A375 (cell line): ENCODE measurements around the gene PDS5A. TPM values are rescaled to one million over a fixed set of nuclear protein-coding genes. Genes with fewer than 3 reads are reported as not detected.

Experiments
- small RNA-seq: library from RNA; depleted of rRNA; stranded (forward); fragments of <200 nt; gene quantifications from one replicate; pipeline ENCODE3, GENCODE V24; 2014
- total RNA-seq: library from RNA; depleted of rRNA; stranded (reverse); fragments of >200 nt; shearing (Covaris generic); gene quantifications from 2 replicates; pipeline ENCODE4 v1.2.3, GENCODE V29; 2014; rRNA removed

Gene PDS5A, protein sequence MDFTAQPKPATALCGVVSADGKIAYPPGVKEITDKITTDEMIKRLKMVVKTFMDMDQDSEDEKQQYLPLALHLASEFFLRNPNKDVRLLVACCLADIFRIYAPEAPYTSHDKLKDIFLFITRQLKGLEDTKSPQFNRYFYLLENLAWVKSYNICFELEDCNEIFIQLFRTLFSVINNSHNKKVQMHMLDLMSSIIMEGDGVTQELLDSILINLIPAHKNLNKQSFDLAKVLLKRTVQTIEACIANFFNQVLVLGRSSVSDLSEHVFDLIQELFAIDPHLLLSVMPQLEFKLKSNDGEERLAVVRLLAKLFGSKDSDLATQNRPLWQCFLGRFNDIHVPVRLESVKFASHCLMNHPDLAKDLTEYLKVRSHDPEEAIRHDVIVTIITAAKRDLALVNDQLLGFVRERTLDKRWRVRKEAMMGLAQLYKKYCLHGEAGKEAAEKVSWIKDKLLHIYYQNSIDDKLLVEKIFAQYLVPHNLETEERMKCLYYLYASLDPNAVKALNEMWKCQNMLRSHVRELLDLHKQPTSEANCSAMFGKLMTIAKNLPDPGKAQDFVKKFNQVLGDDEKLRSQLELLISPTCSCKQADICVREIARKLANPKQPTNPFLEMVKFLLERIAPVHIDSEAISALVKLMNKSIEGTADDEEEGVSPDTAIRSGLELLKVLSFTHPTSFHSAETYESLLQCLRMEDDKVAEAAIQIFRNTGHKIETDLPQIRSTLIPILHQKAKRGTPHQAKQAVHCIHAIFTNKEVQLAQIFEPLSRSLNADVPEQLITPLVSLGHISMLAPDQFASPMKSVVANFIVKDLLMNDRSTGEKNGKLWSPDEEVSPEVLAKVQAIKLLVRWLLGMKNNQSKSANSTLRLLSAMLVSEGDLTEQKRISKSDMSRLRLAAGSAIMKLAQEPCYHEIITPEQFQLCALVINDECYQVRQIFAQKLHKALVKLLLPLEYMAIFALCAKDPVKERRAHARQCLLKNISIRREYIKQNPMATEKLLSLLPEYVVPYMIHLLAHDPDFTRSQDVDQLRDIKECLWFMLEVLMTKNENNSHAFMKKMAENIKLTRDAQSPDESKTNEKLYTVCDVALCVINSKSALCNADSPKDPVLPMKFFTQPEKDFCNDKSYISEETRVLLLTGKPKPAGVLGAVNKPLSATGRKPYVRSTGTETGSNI (N-terminal part only)
- 45.1 and 49.5 TPM in 2 replicates for total RNA-seq

DNA sequence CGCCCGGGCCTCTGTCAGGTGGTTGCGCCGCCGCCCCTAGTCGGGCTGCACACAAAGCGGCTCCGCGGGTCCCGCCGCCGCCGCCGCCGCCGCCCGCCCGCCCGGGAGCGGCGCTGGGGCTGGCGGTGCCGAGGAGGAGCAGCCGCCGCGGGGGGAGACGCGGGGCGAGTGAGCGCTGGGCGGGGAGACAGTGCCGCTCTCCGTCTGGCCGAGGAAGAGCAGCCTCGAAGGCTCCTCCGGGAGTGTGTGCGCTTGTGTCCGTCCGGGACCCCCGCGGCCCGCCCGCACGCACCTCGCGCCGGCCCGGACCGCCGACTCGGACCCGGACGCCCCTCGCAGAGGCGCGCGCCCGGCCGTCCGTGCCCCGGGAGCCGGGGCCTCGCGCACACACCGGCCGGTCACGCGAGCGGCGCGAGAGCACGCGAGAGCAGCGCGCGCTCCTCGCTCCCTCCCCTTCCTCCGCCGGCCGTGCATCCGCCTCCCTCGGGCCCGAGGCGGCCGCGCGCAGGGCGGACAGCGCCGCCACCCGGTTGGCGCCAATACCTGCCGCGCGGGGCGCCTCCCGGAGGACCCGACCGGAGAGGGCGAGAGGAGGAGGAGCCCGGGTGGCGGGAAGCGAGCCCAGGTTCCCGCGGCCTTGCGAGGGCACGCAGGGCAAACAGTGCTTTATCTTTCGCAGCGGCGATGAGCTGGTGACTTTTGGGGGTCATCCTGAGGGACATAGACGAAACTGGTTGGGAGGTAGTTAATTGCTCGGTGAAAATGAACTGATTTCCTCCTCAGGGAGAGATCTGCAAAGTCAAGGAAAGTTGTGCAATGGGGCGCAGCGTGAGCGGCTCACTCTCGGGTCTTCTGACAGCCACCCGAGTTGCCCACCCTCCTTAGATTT is at the start of gene PDS5A:
TSS of gene PDS5A (minus strand) at position 423 of the 889 bp plus-strand sequence. CDS start 1,334 bp downstream, outside the sequence.

Small RNAs within 50 kb of the gene (small RNA-seq; reads per million reads assigned to genes)
- not detected for gene RNA5SP159

Other genes starting within 250 kb of the PDS5A start
- 9.4 and 11.3 TPM in 2 replicates for gene N4BP2, start 78.9 kb upstream of the PDS5A start, total RNA-seq
- gene RHOH, start 219.1 kb upstream of the PDS5A start, total RNA-seq, result not detected in 2 replicates